T-helper 9 cell (primary cell): ENCODE measurements around the gene AP1S3.
"Not testable (repeated sequence)": the region's sequence is repeated elsewhere in the genome, so short reads cannot be mapped to it uniquely, and the experiment has no call there.

ENCODE experiments used
- DNase-seq: peaks from one replicate; pipeline ENCODE4 v3.0.0-alpha.2; 2020

AP1S3 gene

GRCh38 chr2:223797811-223798721, 39.3 kb downstream of the AP1S3 start:
- no peak for DNase-seq

GRCh38 chr2:223797037-223797436, 40.3 kb downstream of the AP1S3 start:
- no peak for DNase-seq

GRCh38 chr2:223789423-223789822, 48.0 kb downstream of the AP1S3 start:
- no peak for DNase-seq

- DNase-seq: no peak
Observed at GRCh38 chr2:223788826-223789225, 48.6 kb downstream of the AP1S3 start.

- not testable (repeated sequence) for DNase-seq
Observed at GRCh38 chr2:223788106-223788505, 49.3 kb downstream of the AP1S3 start.

DNA sequence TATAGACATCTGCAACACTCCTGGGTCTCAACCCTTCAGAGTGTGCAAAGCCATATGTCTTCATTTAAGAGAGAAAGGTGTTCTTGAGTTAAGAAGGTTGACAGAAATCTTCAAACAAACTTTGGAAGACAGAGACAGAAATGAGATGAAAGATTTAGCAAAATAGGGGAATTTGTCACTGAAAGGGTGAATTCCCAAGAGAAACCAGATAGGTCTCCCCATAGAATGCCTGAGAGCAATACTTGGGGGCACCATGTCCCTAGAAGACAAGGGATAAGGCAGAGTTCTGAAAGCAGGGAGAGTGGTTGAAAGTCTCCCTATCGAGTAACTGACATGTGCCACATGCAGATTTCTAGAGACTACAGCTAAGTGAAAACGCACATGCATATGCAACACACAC, 50.0 kb downstream of the AP1S3 start:
- DNase-seq: no peak

- no peak for DNase-seq
Observed at GRCh38 chr2:223786943-223787342, 50.4 kb downstream of the AP1S3 start.

GRCh38 chr2:223786236-223786635, 51.1 kb downstream of the AP1S3 start:
- no peak for DNase-seq

- no peak for DNase-seq
Observed at GRCh38 chr2:223784221-223784772, 53.1 kb downstream of the AP1S3 start.

DNA sequence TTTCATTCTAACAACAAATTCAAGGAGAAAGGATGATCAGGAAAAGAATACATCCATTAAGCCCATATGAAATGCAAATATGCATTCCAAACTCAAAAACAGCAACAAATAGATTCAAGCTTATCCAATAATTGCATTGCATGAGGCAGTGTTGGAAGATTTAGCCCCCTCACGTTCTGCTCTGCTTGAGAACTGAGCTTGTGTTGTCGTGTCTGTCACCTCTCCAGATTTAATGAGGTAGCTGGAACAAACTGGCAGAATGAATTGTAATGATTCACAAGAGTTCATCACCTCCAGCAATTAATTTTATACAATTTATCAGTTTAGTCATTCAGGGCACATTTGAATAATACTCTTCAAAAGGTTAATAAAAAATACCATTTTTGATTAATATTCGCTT, 54.8 kb downstream of the AP1S3 start:
- no peak for DNase-seq

DNA sequence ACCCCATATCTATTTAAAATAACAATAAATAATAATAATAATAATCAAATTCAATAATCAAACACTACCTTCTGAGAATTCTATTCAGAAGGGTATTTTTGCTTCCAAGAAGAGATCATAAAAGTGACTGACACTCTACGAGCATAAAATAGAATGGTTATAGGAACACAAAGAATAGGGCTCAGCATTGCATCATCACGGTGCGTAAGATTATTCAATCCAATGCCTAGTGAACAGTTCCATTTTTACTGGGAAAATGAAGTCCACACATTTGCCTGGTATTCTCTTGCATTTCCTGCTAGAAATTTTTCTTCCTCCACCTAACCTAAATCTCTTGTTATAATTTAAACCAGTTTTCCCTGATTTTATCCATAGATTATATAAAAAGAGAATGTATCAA, 55.8 kb downstream of the AP1S3 start:
- no peak for DNase-seq

DNA sequence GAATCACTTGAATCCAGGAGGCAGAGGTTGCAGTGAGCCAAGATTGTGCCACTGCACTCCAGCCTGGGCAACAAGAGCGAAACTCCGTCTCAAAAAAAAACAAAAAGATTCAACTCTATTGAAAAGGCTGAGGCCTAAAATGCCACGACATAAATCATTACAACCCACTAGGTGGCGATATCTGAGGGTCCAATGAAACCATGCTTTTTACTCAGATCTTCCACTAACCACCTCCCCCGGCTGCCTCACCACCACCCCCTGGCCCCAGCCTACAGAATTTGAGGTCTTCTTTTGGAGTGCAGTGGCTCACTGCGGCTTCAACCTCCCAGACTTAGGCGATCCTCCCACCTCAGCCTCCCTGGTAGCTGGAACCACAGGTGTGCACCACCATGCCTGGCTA, 57.5 kb downstream of the AP1S3 start:
- DNase-seq: no peak

- DNase-seq: no peak
Observed at GRCh38 chr2:223774193-223774592, 63.2 kb downstream of the AP1S3 start.

DNA sequence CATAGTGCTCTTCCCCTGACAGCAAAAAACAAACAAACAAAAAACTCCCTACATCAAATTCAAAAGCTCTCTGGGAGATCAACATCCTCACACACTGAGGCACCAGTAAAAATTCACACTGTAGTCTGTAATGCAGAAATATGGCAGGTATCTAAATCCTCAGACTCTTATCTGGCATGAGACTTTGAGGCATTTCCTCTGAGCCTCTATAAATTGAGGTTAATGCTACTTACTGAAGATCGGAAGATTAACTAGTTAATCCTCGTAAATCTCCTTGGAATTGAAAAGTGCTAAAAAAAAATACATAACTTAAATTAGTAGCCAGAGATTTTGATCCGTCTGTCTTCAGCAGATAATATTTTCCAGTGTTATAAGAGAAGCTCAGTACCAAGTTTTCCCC, 65.0 kb downstream of the AP1S3 start:
- no peak for DNase-seq

DNA sequence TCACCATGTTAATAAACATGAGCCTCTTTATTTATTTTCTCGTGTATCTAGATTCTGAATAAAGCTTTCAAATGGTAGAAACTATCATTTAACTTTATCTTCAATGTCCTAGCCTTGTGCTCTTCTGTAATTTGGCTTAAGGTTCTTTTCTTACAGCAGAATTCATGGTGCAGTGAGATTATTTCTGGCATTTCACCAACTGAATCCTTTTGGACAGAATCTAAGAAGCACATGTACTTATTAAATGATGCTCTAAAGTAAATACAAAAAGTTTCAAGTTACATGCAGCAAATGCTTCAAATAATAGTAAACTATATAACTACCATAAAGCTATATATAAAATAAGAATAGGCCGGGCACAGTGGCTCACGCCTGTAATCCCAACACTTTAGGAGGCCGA, 65.9 kb downstream of the AP1S3 start:
- no peak for DNase-seq

GRCh38 chr2:223768179-223768578, 69.2 kb downstream of the AP1S3 start:
- DNase-seq: no peak

- no peak for DNase-seq
Observed at GRCh38 chr2:223767341-223767740, 70.0 kb downstream of the AP1S3 start.

DNA sequence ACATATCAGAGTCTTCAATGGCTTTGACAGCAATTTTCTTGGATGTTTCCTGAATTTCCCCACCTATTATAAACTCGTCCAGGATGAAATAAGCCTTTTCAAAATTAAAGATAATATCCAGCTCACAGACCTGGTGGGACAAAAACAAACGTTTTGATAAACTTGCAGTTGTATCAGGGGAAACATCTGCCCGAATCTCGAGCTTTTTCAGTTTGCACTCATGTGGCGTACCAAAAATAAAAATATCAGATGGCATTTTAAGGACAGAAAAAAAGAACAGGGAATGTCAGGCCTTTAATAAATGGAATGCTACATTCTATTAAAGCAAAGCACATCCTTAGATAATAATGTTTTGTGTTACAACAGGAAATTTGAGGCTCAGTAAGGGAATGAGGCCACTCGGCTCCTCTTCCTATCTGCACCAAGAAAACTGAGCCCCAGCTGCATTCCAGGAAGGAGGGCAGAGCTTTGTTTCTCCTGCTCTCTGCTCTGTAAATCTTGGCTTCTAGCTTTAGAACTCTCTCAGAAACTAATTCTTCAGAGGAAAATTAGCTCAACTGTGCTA, 72.1 kb downstream of the AP1S3 start:
- no peak for DNase-seq

DNA sequence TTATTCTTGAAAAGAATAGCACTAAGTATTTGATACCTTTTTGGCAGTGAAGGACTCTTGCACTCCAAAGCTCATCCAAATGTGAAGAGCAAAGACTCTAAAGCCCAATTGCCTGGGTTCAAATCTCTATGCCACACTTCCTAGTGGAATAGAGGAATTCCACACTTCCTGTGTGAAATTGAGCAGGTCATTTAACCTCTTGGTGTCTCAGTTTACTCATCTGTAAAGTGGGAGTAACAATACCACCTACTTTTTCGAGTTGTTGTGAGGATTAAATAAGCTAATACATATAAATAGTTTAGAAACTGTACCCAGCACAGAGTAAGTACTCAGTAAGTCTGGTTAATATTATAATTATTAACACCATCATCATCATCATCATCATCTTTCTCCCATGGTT, 72.6 kb downstream of the AP1S3 start:
- no peak for DNase-seq

DNA sequence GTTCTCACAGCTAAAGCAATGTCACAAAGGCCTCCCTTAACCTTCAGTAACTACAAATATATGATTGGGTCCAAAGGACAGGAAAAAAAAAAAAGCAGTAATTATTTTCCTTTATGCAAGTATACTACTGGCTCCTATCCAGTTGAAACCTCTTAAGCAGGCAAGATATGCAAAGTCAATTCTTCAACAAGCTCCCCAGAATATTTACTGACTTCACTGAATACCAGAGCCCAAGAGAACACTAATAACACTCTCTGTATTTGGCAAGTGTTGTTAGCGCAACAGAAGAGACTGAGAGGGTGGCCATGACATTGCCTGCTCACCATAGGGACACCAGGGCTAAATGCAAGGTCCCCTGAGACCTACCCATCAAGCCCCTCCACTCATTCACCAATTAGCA, 74.5 kb downstream of the AP1S3 start:
- DNase-seq: no peak

DNA sequence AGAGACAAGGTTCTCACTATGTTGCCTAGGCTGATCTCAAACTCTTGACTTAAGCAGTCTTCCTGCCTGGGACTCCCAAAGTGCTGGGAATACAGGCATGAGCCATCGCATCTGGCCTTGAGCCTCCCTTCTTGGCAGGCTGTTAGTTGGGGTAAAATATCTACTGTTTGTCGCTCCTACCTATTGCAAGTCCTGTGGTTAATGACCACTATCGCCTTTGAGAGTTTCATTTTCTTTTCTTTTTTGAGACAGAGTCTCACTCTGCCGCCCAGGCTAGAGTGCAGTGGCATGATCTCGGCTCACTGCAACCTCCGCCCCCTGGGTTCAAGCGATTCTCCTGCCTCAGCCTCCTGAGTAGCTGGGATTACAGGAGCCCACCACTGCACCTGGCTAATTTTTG, 75.6 kb downstream of the AP1S3 start:
- DNase-seq: not testable (repeated sequence)

DNA sequence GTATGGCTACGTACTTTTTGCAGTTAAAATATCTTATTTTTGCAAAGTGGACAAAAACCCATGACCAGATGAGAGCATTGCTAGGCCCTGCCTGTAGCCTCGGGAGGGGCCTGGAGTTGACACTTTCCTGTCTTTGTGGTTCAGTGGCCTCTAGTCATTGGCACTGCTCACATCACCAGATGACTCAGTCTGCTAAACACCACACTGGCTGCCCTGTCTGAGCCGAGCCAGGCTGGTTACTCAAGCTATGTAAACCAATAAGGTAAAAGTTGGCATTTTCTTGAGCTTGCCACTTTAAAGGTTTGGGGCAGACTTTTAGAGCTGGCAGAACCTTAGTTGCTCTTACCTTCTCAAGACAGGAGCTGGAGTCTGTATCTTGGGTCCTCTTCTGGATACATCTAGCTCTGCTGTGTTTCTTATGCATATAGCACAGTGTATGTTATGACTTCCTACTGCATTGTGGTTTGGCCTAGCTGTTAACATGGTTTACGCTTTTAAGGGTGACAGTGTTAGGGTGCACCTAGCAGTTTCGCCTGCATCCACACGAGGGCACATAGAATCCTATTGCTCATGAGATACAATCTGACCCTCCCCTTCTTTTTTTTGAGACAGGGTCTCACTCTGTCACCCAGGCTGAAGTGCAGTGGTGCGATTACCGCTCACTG, 76.4 kb downstream of the AP1S3 start:
- DNase-seq: peak; percentile 29

- no peak for DNase-seq
Observed at GRCh38 chr2:223759569-223760430, 77.6 kb downstream of the AP1S3 start.
